AG09309 (cell line): Measurements from ENCODE around the gene RHCE.
"Not testable (repeated sequence)": the region's sequence is repeated elsewhere in the genome, so short reads cannot be mapped to it uniquely, and the experiment has no call there.

Experiments used
- DNase-seq: peaks from one replicate; pipeline ENCODE4 v3.0.0-alpha.2; 2010; ENCODE audit warnings: low read depth
- H3K4me3 ChIP-seq: 2 replicates; pipeline ENCODE4 v1.5.1; 2011; ENCODE audit warnings: mild to moderate bottlenecking, low read depth, low read length, moderate library complexity; ENCODE audit not compliant: control insufficient read depth
- CTCF ChIP-seq: IDR thresholded peaks from 2 replicates; pipeline ENCODE4 v1.5.1; 2011; ENCODE audit warnings: mild to moderate bottlenecking, low read depth, low read length, inconsistent platforms; ENCODE audit not compliant: insufficient read depth, control insufficient read depth; ENCODE audit errors: missing control alignments

RHCE gene

GRCh38 chr1:25402947-25403803 is 17.4 kb downstream of the RHCE start:
- TF ChIP-seq CTCF, result peak; percentile 27
- DNase-seq, H3K4me3 ChIP-seq: not testable (repeated sequence)

GRCh38 chr1:25398079-25398478 is 22.5 kb downstream of the RHCE start:
- H3K4me3 ChIP-seq, DNase-seq: not testable (repeated sequence)

GRCh38 chr1:25397549-25397948 is 23.1 kb downstream of the RHCE start:
- not testable (repeated sequence) for DNase-seq, H3K4me3 ChIP-seq

- no peak for DNase-seq
- TF ChIP-seq CTCF, result no peak
These were observed 27.8 kb downstream of the RHCE start for GRCh38 chr1:25392841-25393240.

GRCh38 chr1:25389721-25390120 is 30.9 kb downstream of the RHCE start:
- not testable (repeated sequence) for DNase-seq, H3K4me3 ChIP-seq

More at GRCh38 chr1:25392841-25393240, 27.8 kb downstream of the RHCE start:
- H3K4me3 ChIP-seq, result no peak overlapping the region

- not testable (repeated sequence) for H3K4me3 ChIP-seq, DNase-seq
These were observed 31.9 kb downstream of the RHCE start for GRCh38 chr1:25388691-25389090.

GRCh38 chr1:25387096-25387495 is 33.5 kb downstream of the RHCE start:
- DNase-seq, H3K4me3 ChIP-seq: not testable (repeated sequence)

GRCh38 chr1:25383875-25384274 is 36.8 kb downstream of the RHCE start:
- not testable (repeated sequence) for DNase-seq, H3K4me3 ChIP-seq

- H3K4me3 ChIP-seq, result not testable (repeated sequence)
- peak; percentile 86 for DNase-seq
These were observed 37.5 kb downstream of the RHCE start for GRCh38 chr1:25383090-25383489.

GRCh38 chr1:25382543-25382942 is 38.1 kb downstream of the RHCE start:
- not testable (repeated sequence) for DNase-seq, H3K4me3 ChIP-seq

GRCh38 chr1:25378367-25378766 is 42.3 kb downstream of the RHCE start:
- H3K4me3 ChIP-seq, result not testable (repeated sequence)

GRCh38 chr1:25371757-25372156 is 48.9 kb downstream of the RHCE start:
- DNase-seq, result peak; percentile 84

More at GRCh38 chr1:25378367-25378766, 42.3 kb downstream of the RHCE start:
- DNase-seq, result not testable (repeated sequence)

GRCh38 chr1:25369691-25370271 is 50.8 kb downstream of the RHCE start:
- not testable (repeated sequence) for DNase-seq, H3K4me3 ChIP-seq

More at GRCh38 chr1:25371757-25372156, 48.9 kb downstream of the RHCE start:
- not testable (repeated sequence) for H3K4me3 ChIP-seq
